Keratinocyte (primary cell): ENCODE data around the gene ZNF212.
"Not testable (repeated sequence)": the region's sequence is repeated elsewhere in the genome, so short reads cannot be mapped to it uniquely, and the experiment has no call there.

Source experiments
- EZH2 ChIP-seq: IDR thresholded peaks from one replicate; pipeline ENCODE4 v1.6.1; 2012; ENCODE audit warnings: inconsistent platforms, mild to moderate bottlenecking, low read length, moderate library complexity
- TF ChIP-seq, protein P1 (sequence below), 3 experiments: IDR thresholded peaks in 1 of 3; conservative IDR thresholded peaks in 1 of 3; optimal IDR thresholded peaks in 1 of 3; 2 replicates in 2 of 3; 3 replicates in 1 of 3; pipeline versions ENCODE3 to v1.5.1; 2011; ENCODE audit warnings: low read length in 3 of 3, mild to moderate bottlenecking in 3 of 3, moderate library complexity in 2 of 3, control low read depth in 1 of 3, inconsistent platforms in 1 of 3; ENCODE audit not compliant: insufficient read depth in 2 of 3; ENCODE audit errors: extremely low read depth in 1 of 3

DNA sequence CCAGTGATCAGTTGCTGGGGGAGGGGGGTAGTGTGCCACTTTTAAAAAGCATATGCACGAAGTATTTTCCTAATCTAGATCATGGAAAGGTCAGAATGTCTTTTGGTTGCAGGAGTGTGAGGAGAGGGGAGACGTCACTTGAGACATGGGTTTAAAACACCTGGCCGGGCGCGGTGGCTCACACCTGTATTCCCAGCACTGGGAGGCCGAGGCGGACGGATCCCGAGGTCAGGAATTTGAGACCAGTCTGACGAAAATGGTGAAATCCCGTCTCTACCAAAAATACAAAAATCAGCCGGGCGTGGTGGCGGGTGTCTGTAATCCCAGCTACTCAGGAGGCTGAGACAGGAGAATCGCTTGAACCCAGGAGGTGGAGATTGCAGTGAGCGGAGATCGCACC, 13.1 kb upstream of the ZNF212 start:
- TF ChIP-seq, protein P1, sequence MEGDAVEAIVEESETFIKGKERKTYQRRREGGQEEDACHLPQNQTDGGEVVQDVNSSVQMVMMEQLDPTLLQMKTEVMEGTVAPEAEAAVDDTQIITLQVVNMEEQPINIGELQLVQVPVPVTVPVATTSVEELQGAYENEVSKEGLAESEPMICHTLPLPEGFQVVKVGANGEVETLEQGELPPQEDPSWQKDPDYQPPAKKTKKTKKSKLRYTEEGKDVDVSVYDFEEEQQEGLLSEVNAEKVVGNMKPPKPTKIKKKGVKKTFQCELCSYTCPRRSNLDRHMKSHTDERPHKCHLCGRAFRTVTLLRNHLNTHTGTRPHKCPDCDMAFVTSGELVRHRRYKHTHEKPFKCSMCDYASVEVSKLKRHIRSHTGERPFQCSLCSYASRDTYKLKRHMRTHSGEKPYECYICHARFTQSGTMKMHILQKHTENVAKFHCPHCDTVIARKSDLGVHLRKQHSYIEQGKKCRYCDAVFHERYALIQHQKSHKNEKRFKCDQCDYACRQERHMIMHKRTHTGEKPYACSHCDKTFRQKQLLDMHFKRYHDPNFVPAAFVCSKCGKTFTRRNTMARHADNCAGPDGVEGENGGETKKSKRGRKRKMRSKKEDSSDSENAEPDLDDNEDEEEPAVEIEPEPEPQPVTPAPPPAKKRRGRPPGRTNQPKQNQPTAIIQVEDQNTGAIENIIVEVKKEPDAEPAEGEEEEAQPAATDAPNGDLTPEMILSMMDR (optimal IDR thresholded peaks at IDR 0.05 in 1 of 3, IDR thresholded peaks at IDR 0.05 in 1 of 3, conservative IDR thresholded peaks at IDR 0.05 in 1 of 3; ENCODE audit: extremely low read depth in 1 of 3, insufficient read depth in 2 of 3, low read length in 3 of 3), result not testable (repeated sequence)
- TF ChIP-seq EZH2, result not testable (repeated sequence)
